ENCODE data around the gene CALR3.

GRCh38 chr19:16518483-16519229 lies 22.7 kb upstream of the CALR3 start:
- TF ChIP-seq CTCF (IDR thresholded peaks at IDR 0.05) (peak; percentile 23), ZFX (IDR thresholded peaks at IDR 0.05; ENCODE audit: borderline replicate concordance) (no peak)

All from 22Rv1 (cell line).